ENCODE measurements around the gene RND1. TPM values are rescaled to one million over a fixed set of nuclear protein-coding genes. Genes with fewer than 3 reads are reported as not detected.
A peak's percentile ranks its signal among the peaks of the same experiment; 100 is the strongest.
"Not testable (repeated sequence)": the region's sequence is repeated elsewhere in the genome, so short reads cannot be mapped to it uniquely, and the experiment has no call there.

The RND1 gene
- polyA plus RNA-seq, 1 donor from 2014 or later = 1.3 TPM

- H3K4me2 ChIP-seq (ENCODE audit: low read length) = peak within 1 kb of the TSS; percentile 78
- no peaks in the 10 kb centered on the region for H3K36me3 ChIP-seq (ENCODE audit: insufficient read depth, low read length)
- H3K27me3 ChIP-seq (ENCODE audit: insufficient read depth, low read depth, low read length) = no peaks in the 10 kb centered on the region
These were observed 13.6 kb downstream of the RND1 start, which contains the start of gene DDX23 for GRCh38 chr12:48851883-48852733. DDX23 (minus strand) TSS chr12:48852163; CDS start chr12:48845782, 6,381 bp downstream.

DNA sequence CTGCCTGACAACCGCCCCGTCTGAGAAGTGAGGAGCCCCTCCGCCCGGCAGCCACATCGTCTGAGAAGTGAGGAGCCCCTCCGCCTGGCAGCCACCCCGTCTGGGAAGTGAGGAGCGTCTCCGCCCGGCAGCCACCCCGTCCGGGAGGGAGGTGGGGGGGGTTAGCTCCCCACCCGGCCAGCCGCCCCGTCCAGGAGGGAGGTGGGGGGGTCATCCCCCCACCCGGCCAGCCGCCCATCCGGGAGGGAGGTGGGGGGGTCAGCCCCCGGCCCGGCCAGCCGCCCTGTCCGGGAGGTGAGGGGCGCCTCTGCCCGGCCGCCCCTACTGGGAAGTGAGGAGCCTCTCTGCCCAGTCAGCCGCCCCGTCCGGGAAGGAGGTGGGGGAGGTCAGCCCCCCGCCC is 23.6 kb downstream of the RND1 start:
- not testable (repeated sequence) for H3K4me2 ChIP-seq (ENCODE audit: low read length); H3F3A ChIP-seq (ENCODE audit: insufficient read depth, low read length, poor library complexity, severe bottlenecking); H3K79me2 ChIP-seq (replicated peaks; ENCODE audit: insufficient read depth, low read length); H3K9me3 ChIP-seq (ENCODE audit: low read length); H2AFZ ChIP-seq (ENCODE audit: low read depth, low read length); H3K4me3 ChIP-seq (ENCODE audit: low read length); H3K9ac ChIP-seq (ENCODE audit: low read length); H3K36me3 ChIP-seq (ENCODE audit: insufficient read depth, low read length); H3K27ac ChIP-seq (ENCODE audit: low read length); H3K9me2 ChIP-seq (ENCODE audit: insufficient read depth, low read length); H4K20me1 ChIP-seq (ENCODE audit: insufficient read depth); H3K27me3 ChIP-seq (ENCODE audit: insufficient read depth, low read depth, low read length)

More at GRCh38 chr12:48851883-48852733, 13.6 kb downstream of the RND1 start, which contains the start of gene DDX23:
- peak within 1 kb of the TSS; percentile 88 for H3K9ac ChIP-seq (ENCODE audit: low read length)
- TF ChIP-seq POLR2AphosphoS5 (IDR thresholded peaks at IDR 0.05) (peak; percentile 91), EP300 (conservative IDR thresholded peaks at IDR 0.05; ENCODE audit: poor library complexity, severe bottlenecking) (peak; percentile 63), TAF1 (IDR thresholded peaks at IDR 0.05; ENCODE audit: low read depth) (peak; percentile 43), RAD21 (conservative IDR thresholded peaks at IDR 0.05) (peak; percentile 30), SMC3 (conservative IDR thresholded peaks at IDR 0.05; ENCODE audit: poor library complexity) (peak; percentile 35), EZH2 (IDR thresholded peaks at IDR 0.05; ENCODE audit: borderline replicate concordance, insufficient read depth, low read length, poor library complexity, severe bottlenecking) (no peak), MXI1 (conservative IDR thresholded peaks at IDR 0.05; ENCODE audit: poor library complexity, severe bottlenecking) (peak; percentile 89)
- TF ChIP-seq, protein P1, sequence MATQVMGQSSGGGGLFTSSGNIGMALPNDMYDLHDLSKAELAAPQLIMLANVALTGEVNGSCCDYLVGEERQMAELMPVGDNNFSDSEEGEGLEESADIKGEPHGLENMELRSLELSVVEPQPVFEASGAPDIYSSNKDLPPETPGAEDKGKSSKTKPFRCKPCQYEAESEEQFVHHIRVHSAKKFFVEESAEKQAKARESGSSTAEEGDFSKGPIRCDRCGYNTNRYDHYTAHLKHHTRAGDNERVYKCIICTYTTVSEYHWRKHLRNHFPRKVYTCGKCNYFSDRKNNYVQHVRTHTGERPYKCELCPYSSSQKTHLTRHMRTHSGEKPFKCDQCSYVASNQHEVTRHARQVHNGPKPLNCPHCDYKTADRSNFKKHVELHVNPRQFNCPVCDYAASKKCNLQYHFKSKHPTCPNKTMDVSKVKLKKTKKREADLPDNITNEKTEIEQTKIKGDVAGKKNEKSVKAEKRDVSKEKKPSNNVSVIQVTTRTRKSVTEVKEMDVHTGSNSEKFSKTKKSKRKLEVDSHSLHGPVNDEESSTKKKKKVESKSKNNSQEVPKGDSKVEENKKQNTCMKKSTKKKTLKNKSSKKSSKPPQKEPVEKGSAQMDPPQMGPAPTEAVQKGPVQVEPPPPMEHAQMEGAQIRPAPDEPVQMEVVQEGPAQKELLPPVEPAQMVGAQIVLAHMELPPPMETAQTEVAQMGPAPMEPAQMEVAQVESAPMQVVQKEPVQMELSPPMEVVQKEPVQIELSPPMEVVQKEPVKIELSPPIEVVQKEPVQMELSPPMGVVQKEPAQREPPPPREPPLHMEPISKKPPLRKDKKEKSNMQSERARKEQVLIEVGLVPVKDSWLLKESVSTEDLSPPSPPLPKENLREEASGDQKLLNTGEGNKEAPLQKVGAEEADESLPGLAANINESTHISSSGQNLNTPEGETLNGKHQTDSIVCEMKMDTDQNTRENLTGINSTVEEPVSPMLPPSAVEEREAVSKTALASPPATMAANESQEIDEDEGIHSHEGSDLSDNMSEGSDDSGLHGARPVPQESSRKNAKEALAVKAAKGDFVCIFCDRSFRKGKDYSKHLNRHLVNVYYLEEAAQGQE (IDR thresholded peaks at IDR 0.05; ENCODE audit: borderline replicate concordance) = peak; percentile 80
- TF ChIP-seq, protein P2, sequence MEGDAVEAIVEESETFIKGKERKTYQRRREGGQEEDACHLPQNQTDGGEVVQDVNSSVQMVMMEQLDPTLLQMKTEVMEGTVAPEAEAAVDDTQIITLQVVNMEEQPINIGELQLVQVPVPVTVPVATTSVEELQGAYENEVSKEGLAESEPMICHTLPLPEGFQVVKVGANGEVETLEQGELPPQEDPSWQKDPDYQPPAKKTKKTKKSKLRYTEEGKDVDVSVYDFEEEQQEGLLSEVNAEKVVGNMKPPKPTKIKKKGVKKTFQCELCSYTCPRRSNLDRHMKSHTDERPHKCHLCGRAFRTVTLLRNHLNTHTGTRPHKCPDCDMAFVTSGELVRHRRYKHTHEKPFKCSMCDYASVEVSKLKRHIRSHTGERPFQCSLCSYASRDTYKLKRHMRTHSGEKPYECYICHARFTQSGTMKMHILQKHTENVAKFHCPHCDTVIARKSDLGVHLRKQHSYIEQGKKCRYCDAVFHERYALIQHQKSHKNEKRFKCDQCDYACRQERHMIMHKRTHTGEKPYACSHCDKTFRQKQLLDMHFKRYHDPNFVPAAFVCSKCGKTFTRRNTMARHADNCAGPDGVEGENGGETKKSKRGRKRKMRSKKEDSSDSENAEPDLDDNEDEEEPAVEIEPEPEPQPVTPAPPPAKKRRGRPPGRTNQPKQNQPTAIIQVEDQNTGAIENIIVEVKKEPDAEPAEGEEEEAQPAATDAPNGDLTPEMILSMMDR (IDR thresholded peaks at IDR 0.05; ENCODE audit: poor library complexity, severe bottlenecking) = peak; percentile 22
- peak within 1 kb of the TSS; percentile 72 for H3K27ac ChIP-seq (ENCODE audit: low read length)
- peak within 1 kb of the TSS; percentile 69 for H2AFZ ChIP-seq (ENCODE audit: low read depth, low read length)
- H3K9me3 ChIP-seq (ENCODE audit: low read length) = no peaks in the 10 kb centered on the region
- H3K9me2 ChIP-seq (ENCODE audit: insufficient read depth, low read length) = no peaks in the 10 kb centered on the region
- peaks cover 21% of the 10 kb centered on the region for H3K79me2 ChIP-seq (replicated peaks; ENCODE audit: insufficient read depth, low read length)
- H3F3A ChIP-seq (ENCODE audit: insufficient read depth, low read length, poor library complexity, severe bottlenecking) = no peaks in the 10 kb centered on the region
- H4K20me1 ChIP-seq (ENCODE audit: insufficient read depth) = no peaks in the 10 kb centered on the region
- H3K4me3 ChIP-seq (ENCODE audit: low read length) = peak within 1 kb of the TSS; percentile 95
